ENCODE measurements around the gene TICAM1.

- TF ChIP-seq EP300 (IDR thresholded peaks at IDR 0.05) (no peak), CTCF (IDR thresholded peaks at IDR 0.05) (no peak)
These were observed 29.6 kb upstream of the TICAM1 start for GRCh38 chr19:4861147-4861546.

Measured in suprapubic skin (tissue), 3 donors.